Fibroblast of lung (primary cell): Measurements from ENCODE around the gene NHP2. TPM values are rescaled to one million over a fixed set of nuclear protein-coding genes. Genes with fewer than 3 reads are reported as not detected.

Experiments
- DNase-seq, 2 donors: peaks; one replicate each; pipeline versions ENCODE4 v3.0.0 to v3.0.0-alpha.2; 2010; ENCODE audit warnings: low read depth in 2 of 2
- H2AFZ ChIP-seq: 2 replicates; pipeline ENCODE4 v1.5.1; 2012; ENCODE audit warnings: low read length, control low read depth, inconsistent platforms
- H3K27ac ChIP-seq: 2 replicates; pipeline ENCODE4 v1.5.1; 2011; ENCODE audit warnings: low read length, control low read depth; ENCODE audit not compliant: insufficient read depth
- H3K27me3 ChIP-seq: 2 replicates; pipeline ENCODE4 v1.5.1; 2011; ENCODE audit warnings: mild to moderate bottlenecking, low read length; ENCODE audit not compliant: control insufficient read depth, insufficient read depth
- H3K36me3 ChIP-seq: 2 replicates; pipeline ENCODE4 v1.5.1; 2011; ENCODE audit warnings: low read length; ENCODE audit not compliant: control insufficient read depth, insufficient read depth
- H3K4me1 ChIP-seq: 2 replicates; pipeline ENCODE4 v1.5.1; 2011; ENCODE audit warnings: low read length; ENCODE audit not compliant: control insufficient read depth, insufficient read depth; ENCODE audit errors: extremely low read depth
- H3K4me2 ChIP-seq: 2 replicates; pipeline ENCODE4 v1.5.1; 2011; ENCODE audit warnings: low read length, control low read depth; ENCODE audit not compliant: insufficient read depth; ENCODE audit errors: extremely low read depth
- H3K4me3 ChIP-seq, 4 experiments: fragments of 200-600 bp in 1 of 4; sonication (generic) in 1 of 4; replicated peaks in 1 of 4; 2 replicates each; pipeline ENCODE4 v1.5.1; 2011 to 2016; ENCODE audit warnings: low read length in 4 of 4, low read depth in 3 of 4, mild to moderate bottlenecking in 3 of 4, control low read depth in 2 of 4, inconsistent platforms in 1 of 4, mixed read lengths in 1 of 4; ENCODE audit not compliant: insufficient read depth in 1 of 4; ENCODE audit errors: control extremely low read depth in 1 of 4
- H3K79me2 ChIP-seq: 2 replicates; pipeline ENCODE4 v1.5.1; 2012; ENCODE audit warnings: mild to moderate bottlenecking, low read length, inconsistent platforms; ENCODE audit not compliant: control insufficient read depth, insufficient read depth
- H3K9ac ChIP-seq: 2 replicates; pipeline ENCODE4 v1.5.1; 2011; ENCODE audit warnings: mild to moderate bottlenecking, low read length, control low read depth; ENCODE audit not compliant: insufficient read depth
- H3K9me3 ChIP-seq: 2 replicates; pipeline ENCODE4 v1.5.1; 2012; ENCODE audit warnings: low read depth, low read length; ENCODE audit not compliant: control insufficient read depth, insufficient read depth
- H4K20me1 ChIP-seq: 2 replicates; pipeline ENCODE4 v1.5.1; 2011; ENCODE audit warnings: low read length; ENCODE audit not compliant: control insufficient read depth, insufficient read depth; ENCODE audit errors: extremely low read depth
- EZH2 ChIP-seq: IDR thresholded peaks from 2 replicates; pipeline ENCODE4 v1.5.1; 2012; ENCODE audit warnings: low read length, control low read depth, mild to moderate bottlenecking; ENCODE audit errors: missing control alignments
- polyA plus RNA-seq, 2 donors: library from polyadenylated mRNA; depleted of rRNA in 1 of 2; stranded (reverse) in 1 of 2; unstranded in 1 of 2; fragments of >200 nt; gene quantifications; 2 replicates each; pipeline ENCODE4 v1.2.1, GENCODE V29; 2011 to 2012; ENCODE audit warnings: missing spikeins in 1 of 2
- total RNA-seq: library from RNA; depleted of rRNA; stranded (reverse); fragments of >200 nt; gene quantifications from 2 replicates; pipeline ENCODE4 v1.2.1, GENCODE V29; 2014
- TF ChIP-seq, protein P1 (sequence below), 2 donors: IDR thresholded peaks in 1 of 2; conservative IDR thresholded peaks in 1 of 2; 1 replicate in 1 of 2; 2 replicates in 1 of 2; pipeline ENCODE4 v1.5.1; 2011 to 2012; ENCODE audit warnings: low read length in 2 of 2, control low read depth in 1 of 2, inconsistent platforms in 1 of 2, low read depth in 1 of 2, mild to moderate bottlenecking in 1 of 2

NHP2 gene
- total and polyA plus RNA-seq, 2 donors (not counting 1 experiment from before 2014, with no cell fraction given): 78.3 to 85.7 TPM

- Histone ChIP-seq H3K27ac (no peak overlapping the region), H3K4me3 (no peak overlapping the region), H3K9ac (no peak overlapping the region), H3K9me3 (no peaks in the 10 kb centered on the region), H3K79me2 (no peaks in the 10 kb centered on the region), H3K4me1 (no peaks in the 10 kb centered on the region), H4K20me1 (no peaks in the 10 kb centered on the region), H2AFZ (no peak overlapping the region), H3K36me3 (no peaks in the 10 kb centered on the region), H3K4me2 (no peak overlapping the region), H3K27me3 (peaks cover 5% of the 10 kb centered on the region)
- no peak for DNase-seq
- TF ChIP-seq EZH2: no peak
- TF ChIP-seq, protein P1, sequence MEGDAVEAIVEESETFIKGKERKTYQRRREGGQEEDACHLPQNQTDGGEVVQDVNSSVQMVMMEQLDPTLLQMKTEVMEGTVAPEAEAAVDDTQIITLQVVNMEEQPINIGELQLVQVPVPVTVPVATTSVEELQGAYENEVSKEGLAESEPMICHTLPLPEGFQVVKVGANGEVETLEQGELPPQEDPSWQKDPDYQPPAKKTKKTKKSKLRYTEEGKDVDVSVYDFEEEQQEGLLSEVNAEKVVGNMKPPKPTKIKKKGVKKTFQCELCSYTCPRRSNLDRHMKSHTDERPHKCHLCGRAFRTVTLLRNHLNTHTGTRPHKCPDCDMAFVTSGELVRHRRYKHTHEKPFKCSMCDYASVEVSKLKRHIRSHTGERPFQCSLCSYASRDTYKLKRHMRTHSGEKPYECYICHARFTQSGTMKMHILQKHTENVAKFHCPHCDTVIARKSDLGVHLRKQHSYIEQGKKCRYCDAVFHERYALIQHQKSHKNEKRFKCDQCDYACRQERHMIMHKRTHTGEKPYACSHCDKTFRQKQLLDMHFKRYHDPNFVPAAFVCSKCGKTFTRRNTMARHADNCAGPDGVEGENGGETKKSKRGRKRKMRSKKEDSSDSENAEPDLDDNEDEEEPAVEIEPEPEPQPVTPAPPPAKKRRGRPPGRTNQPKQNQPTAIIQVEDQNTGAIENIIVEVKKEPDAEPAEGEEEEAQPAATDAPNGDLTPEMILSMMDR (conservative IDR thresholded peaks at IDR 0.05 in 1 of 2, IDR thresholded peaks at IDR 0.05 in 1 of 2; ENCODE audit: low read depth in 1 of 2, low read length in 2 of 2): no peak
Measured at GRCh38 chr5:178106556-178107239, 47.0 kb downstream of the NHP2 start.

- DNase-seq: no peak
- Histone ChIP-seq H3K4me1 (no peaks in the 10 kb centered on the region), H3K4me2 (no peak overlapping the region), H3K9ac (no peak overlapping the region), H3K79me2 (no peaks in the 10 kb centered on the region), H3K27me3 (peaks cover 5% of the 10 kb centered on the region), H3K4me3 (no peak overlapping the region), H3K36me3 (no peaks in the 10 kb centered on the region), H2AFZ (no peak overlapping the region), H3K27ac (no peak overlapping the region), H4K20me1 (no peaks in the 10 kb centered on the region), H3K9me3 (no peaks in the 10 kb centered on the region)
- TF ChIP-seq, protein P1 (conservative IDR thresholded peaks at IDR 0.05 in 1 of 2, IDR thresholded peaks at IDR 0.05 in 1 of 2; ENCODE audit: low read depth in 1 of 2, low read length in 2 of 2): no peak
- no peak for TF ChIP-seq EZH2
Measured at GRCh38 chr5:178106086-178106485, 47.6 kb downstream of the NHP2 start.

- peaks cover 5% of the 10 kb centered on the region for H3K27me3 ChIP-seq
Measured at GRCh38 chr5:178104492-178104891, 49.2 kb downstream of the NHP2 start.

More at GRCh38 chr5:178104492-178104891, 49.2 kb downstream of the NHP2 start:
- Histone ChIP-seq H3K9ac (no peak overlapping the region), H3K9me3 (no peaks in the 10 kb centered on the region), H3K4me2 (no peak overlapping the region), H3K36me3 (no peaks in the 10 kb centered on the region), H3K4me3 (no peak overlapping the region), H3K4me1 (no peaks in the 10 kb centered on the region), H4K20me1 (no peaks in the 10 kb centered on the region), H3K79me2 (no peaks in the 10 kb centered on the region), H3K27ac (no peak overlapping the region), H2AFZ (no peak overlapping the region)
- DNase-seq: no peak
- TF ChIP-seq EZH2: no peak
- TF ChIP-seq, protein P1 (conservative IDR thresholded peaks at IDR 0.05 in 1 of 2, IDR thresholded peaks at IDR 0.05 in 1 of 2; ENCODE audit: low read depth in 1 of 2, low read length in 2 of 2): no peak
